Heart right ventricle (tissue), 16 donors: Measurements from ENCODE around the gene IGFBP7. TPM values are rescaled to one million over a fixed set of nuclear protein-coding genes. Genes with fewer than 3 reads are reported as not detected.

Experiments used
- ATAC-seq, 8 donors: fragments of 200-7000 bp; cut with Tn5 transposase; one replicate each; pipeline ENCODE4 v1.9.1; 2020; ENCODE audit warnings: mild to moderate bottlenecking in 8 of 8, moderate library complexity in 8 of 8, moderate number of reproducible peaks in 1 of 8
- DNase-seq, 2 donors: peaks; one replicate each; pipeline ENCODE4 v3.0.0-alpha.2; 2020
- H3K27ac ChIP-seq, 10 donors: fragments of 200-600 bp; sonication (generic) in 2 of 10; one replicate each; pipeline versions ENCODE4 v1.5.0 to v1.8.0; 2020 to 2022; ENCODE audit warnings: mild to moderate bottlenecking in 3 of 10
- H3K27me3 ChIP-seq, 7 donors: fragments of 200-600 bp; one replicate each; pipeline ENCODE4 v1.8.0; 2021 to 2022; ENCODE audit warnings: mild to moderate bottlenecking in 2 of 7
- H3K36me3 ChIP-seq, 9 donors: fragments of 200-600 bp; sonication (generic) in 1 of 9; one replicate each; pipeline versions ENCODE4 v1.5.0 to v1.8.0; 2020 to 2022; ENCODE audit warnings: mild to moderate bottlenecking in 2 of 9
- H3K4me1 ChIP-seq, 9 donors: fragments of 200-600 bp; sonication (generic) in 1 of 9; one replicate each; pipeline versions ENCODE4 v1.5.0 to v1.8.0; 2020 to 2022; ENCODE audit warnings: mild to moderate bottlenecking in 4 of 9
- H3K4me3 ChIP-seq, 10 donors: fragments of 200-600 bp; sonication (generic) in 2 of 10; one replicate each; pipeline versions ENCODE4 v1.5.0 to v1.8.0; 2020 to 2022; ENCODE audit warnings: mild to moderate bottlenecking in 7 of 10, moderate library complexity in 2 of 10
- H3K9me3 ChIP-seq, 11 donors: fragments of 200-600 bp in 10 of 11; sonication (generic) in 2 of 11; one replicate each; pipeline versions ENCODE4 v1.5.0 to v1.8.0; 2013 to 2022; ENCODE audit warnings: mild to moderate bottlenecking in 2 of 11, control low read depth in 1 of 11, moderate library complexity in 1 of 11
- WGBS, 2 donors: extraction: QIAGEN DNeasy Blood & Tissue Kit; methylation state at CpG; one replicate each; pipeline ENCODE4 v1.1.7; 2013; ENCODE audit warnings: inconsistent platforms in 1 of 2; 5-methylcytosine and 5-hydroxymethylcytosine counted together
- intact Hi-C, 10 donors: fragments of 100-400 bp; cut with DNase I; formaldehyde crosslinking; loops; one replicate each; pipeline versions ENCODE4 v1.11.1 to v1.14.2; 2022
- polyA plus RNA-seq, 2 donors: library from polyadenylated mRNA; stranded (reverse); fragments of 200-250 nt; gene quantifications; one replicate each; pipeline ENCODE4 v1.2.3, GENCODE V29; 2013
- total RNA-seq, 10 donors: library from RNA; stranded (reverse); fragmentation: NEBNext Ultra II Directional in 3 of 10; extraction: Animal tissue kit (Norgen Biotek cat#: 25700) in 3 of 10; gene quantifications; one replicate each; pipeline versions ENCODE4 v1.2.1 to v1.2.4, GENCODE V29; 2021 to 2023
- TF ChIP-seq, protein P1 (sequence below), 9 donors: fragments of 200-600 bp; sonication (generic) in 2 of 9; IDR thresholded peaks; one replicate each; pipeline versions ENCODE4 v1.5.0 to v1.8.0; 2021 to 2022; ENCODE audit warnings: antibody characterized with exemption in 9 of 9, mild to moderate bottlenecking in 5 of 9, moderate library complexity in 1 of 9
- donor health status: Arrhythmogenic right ventricular cardiomyopathy.
- donor health status: ischemic (EF 13 %, LVEDD 7.1; RV severe dilation, severe dysfunction).
- donor health status: healthy with polysubstance abuse.
- donor health status: DM: no; HTN: yes; CAD: no.
- donor health status: DM: no; HTN: no; CAD: no.
- donor health status: ischemic (EF 25% LVEDD 6.9; RV normal size, moderate dysfunction).
- donor health status: ischemic (EF 25% LVEDD 5.7; RV mildly dilated, moderate dysfunction).
- donor health status: healthy.
- donor health status: DM: yes; HTN: yes; CAD: no.
- donor health status: Ischemic cardiomyopathy.
- donor health status: ischemic (EF 35%, LVEDD 5.7; RV mildly dilated, moderate dysfunction).
- donor health status: nonischemic (EF 11% LVEDD 7.7; RV severe dilation, severe dysfunction).
- donor health status: DM: yes; HTN: yes; CAD: no.
- donor health status: PGD.
- donor health status: ischemic (EF 29% LVEDD 5.4; RV normal size, mild dysfunction).
- donor health status: nonischemic (EF 23%, LVEDD 6.1; RV moderate dilation, normal function).

Gene IGFBP7
- total and polyA plus RNA-seq, 12 donors: 498 to 1,251 (median 626) TPM

GRCh38 chr4:57109411-57109846 lies 756 bp downstream of the IGFBP7 start:
- intact Hi-C loops: loop anchor here in 2 of 10 donors (5.0 kb wide), 3 partner anchors 42 to 67 kb away; no protein-coding TSS in a partner anchor
- ATAC-seq (peak in 4 of 8 donors; percentile 1 to 52 (median 12)), DNase-seq (no peak)
- no peaks in the 10 kb centered on the region for H3K27me3 ChIP-seq
- H3K4me3 ChIP-seq: peak overlapping the region; percentile 93 to 100 (median 96)
- peaks cover 0 to 13% (median 0%) of the 10 kb centered on the region in 9 donors for H3K36me3 ChIP-seq
- peaks cover 3 to 74% (median 54%) of the 10 kb centered on the region in 9 donors for H3K4me1 ChIP-seq
- TF ChIP-seq, protein P1, sequence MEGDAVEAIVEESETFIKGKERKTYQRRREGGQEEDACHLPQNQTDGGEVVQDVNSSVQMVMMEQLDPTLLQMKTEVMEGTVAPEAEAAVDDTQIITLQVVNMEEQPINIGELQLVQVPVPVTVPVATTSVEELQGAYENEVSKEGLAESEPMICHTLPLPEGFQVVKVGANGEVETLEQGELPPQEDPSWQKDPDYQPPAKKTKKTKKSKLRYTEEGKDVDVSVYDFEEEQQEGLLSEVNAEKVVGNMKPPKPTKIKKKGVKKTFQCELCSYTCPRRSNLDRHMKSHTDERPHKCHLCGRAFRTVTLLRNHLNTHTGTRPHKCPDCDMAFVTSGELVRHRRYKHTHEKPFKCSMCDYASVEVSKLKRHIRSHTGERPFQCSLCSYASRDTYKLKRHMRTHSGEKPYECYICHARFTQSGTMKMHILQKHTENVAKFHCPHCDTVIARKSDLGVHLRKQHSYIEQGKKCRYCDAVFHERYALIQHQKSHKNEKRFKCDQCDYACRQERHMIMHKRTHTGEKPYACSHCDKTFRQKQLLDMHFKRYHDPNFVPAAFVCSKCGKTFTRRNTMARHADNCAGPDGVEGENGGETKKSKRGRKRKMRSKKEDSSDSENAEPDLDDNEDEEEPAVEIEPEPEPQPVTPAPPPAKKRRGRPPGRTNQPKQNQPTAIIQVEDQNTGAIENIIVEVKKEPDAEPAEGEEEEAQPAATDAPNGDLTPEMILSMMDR (IDR thresholded peaks at IDR 0.05): no peak
- WGBS, 2 donors: 1 to 3% methylated on average over 27 of the region's 27 CpGs
- H3K9me3 ChIP-seq: no peaks in the 10 kb centered on the region
- peak overlapping the region; percentile 93 to 100 (median 98) for H3K27ac ChIP-seq

- Histone ChIP-seq H3K27ac (peak overlapping the region in 7 of 10 donors; percentile 5 to 100 (median 98)), H3K9me3 (no peaks in the 10 kb centered on the region), H3K27me3 (no peaks in the 10 kb centered on the region), H3K4me1 (peaks cover 14 to 87% (median 76%) of the 10 kb centered on the region in 9 donors), H3K4me3 (peak overlapping the region in 6 of 10 donors; percentile 93 to 100 (median 98)), H3K36me3 (peaks cover 0 to 14% (median 0%) of the 10 kb centered on the region in 9 donors)
- intact Hi-C loops: loop anchor here in 2 of 10 donors (5.0 kb wide), 3 partner anchors 39 to 64 kb away; no protein-coding TSS in a partner anchor
- WGBS, 2 donors: 85 to 88% methylated on average over 4 of the region's 4 CpGs
- no peak for ATAC-seq
- TF ChIP-seq, protein P1 (IDR thresholded peaks at IDR 0.05): no peak
- DNase-seq: no peak
Observed at GRCh38 chr4:57106181-57106580, 4.0 kb downstream of the IGFBP7 start.

DNA sequence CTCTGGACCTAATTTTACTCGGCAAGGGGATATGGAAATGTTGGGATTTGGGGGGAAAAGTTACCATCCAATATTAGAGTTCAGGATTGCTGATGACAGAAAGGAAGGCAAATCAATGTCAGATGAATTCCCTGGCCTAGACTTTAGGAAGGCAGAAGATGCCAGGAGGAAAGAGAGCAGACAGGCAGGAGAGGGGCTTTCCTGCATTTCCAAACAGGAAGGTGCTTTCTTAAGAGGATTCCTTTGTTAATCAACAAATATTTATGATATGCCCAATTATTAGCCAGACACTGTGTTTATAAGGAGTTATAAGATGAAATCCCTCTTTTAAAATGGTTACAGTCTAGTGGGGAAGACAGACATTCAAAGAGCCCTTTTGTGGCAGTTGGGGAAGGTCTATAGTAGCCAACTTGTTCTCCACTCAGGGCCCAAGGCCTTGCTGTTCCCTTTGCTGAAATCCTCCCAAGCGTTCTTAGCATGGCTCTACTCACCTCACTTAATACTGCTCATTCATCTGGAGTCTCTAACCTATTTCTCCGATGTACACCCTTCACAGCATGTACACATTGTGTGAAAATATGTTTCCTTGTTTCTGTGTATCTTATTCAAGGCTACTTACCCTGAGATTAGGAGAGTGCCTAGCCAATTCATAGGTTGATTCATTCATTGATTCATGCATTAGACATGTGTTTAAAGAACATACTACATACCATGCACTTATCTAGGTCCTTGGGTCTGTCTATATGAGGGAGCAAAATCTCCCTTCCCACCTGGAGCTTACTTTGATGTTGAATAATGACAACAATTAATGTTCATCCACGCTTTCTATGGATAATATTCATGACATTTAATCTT lies 5.3 kb downstream of the IGFBP7 start:
- Histone ChIP-seq H3K27ac (peak overlapping the region in 9 of 10 donors; percentile 26 to 100 (median 90)), H3K9me3 (no peaks in the 10 kb centered on the region), H3K4me3 (peak overlapping the region in 4 of 10 donors; percentile 93 to 100 (median 98)), H3K36me3 (peaks cover 0 to 24% (median 0%) of the 10 kb centered on the region in 9 donors), H3K27me3 (no peaks in the 10 kb centered on the region), H3K4me1 (peaks cover 16 to 92% (median 87%) of the 10 kb centered on the region in 9 donors)
- ATAC-seq (no peak), DNase-seq (no peak)
- intact Hi-C loops: loop anchor here in 4 of 10 donors (5.0 kb wide), 5 partner anchors 38 to 63 kb away; no protein-coding TSS in a partner anchor
- WGBS, 2 donors: 67 to 72% methylated on average over 4 of the region's 4 CpGs
- TF ChIP-seq, protein P1 (IDR thresholded peaks at IDR 0.05): no peak

DNA sequence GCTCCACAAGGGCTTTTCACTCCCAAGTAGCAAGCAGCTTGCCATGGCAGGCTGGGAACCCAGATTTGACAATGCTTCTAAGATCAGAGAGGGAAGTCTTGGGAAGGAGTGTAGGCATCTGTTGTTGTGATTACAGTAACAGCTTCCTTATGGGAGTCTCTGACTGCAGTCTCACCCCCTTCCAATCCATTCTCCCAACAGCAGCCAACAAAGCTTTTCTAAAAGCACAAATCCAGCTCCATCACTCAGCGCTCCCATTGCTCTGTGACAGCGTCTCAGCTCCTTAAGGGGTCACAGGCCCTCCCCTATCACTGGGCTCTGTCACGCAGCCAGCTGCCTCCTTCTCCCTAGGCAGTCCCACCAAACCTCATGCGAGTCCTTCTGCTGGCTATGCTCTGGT lies 7.1 kb downstream of the IGFBP7 start:
- H3K27me3 ChIP-seq: no peaks in the 10 kb centered on the region
- peaks cover 0 to 26% (median 0%) of the 10 kb centered on the region in 9 donors for H3K36me3 ChIP-seq
- TF ChIP-seq, protein P1 (IDR thresholded peaks at IDR 0.05): no peak
- peak; percentile 57 to 59 for DNase-seq
- WGBS, 2 donors: 22 to 30% methylated on average over 4 of the region's 4 CpGs
- intact Hi-C loops: loop anchor here in 3 of 10 donors (2.0 to 5.0 kb wide), 3 partner anchors 46 to 60 kb away; no protein-coding TSS in a partner anchor
- peak overlapping the region; percentile 52 to 100 (median 90) for H3K27ac ChIP-seq
- ATAC-seq: peak; percentile 35 to 69 (median 43)
- H3K9me3 ChIP-seq: no peaks in the 10 kb centered on the region
- peaks cover 22 to 100% (median 98%) of the 10 kb centered on the region in 9 donors for H3K4me1 ChIP-seq
- peak overlapping the region in 3 of 10 donors; percentile 4 to 16 (median 10) for H3K4me3 ChIP-seq
